Activated CD4-positive, alpha-beta T cell treated with anti-CD3 and anti-CD28 coated beads for 4 hours (primary cell): ENCODE data around the gene RABEPK.
"Not testable (repeated sequence)": the region's sequence is repeated elsewhere in the genome, so short reads cannot be mapped to it uniquely, and the experiment has no call there.

ENCODE experiments used
- DNase-seq, 2 donors: peaks; one replicate each; pipeline ENCODE4 v3.0.0-alpha.2; 2020

The RABEPK gene

DNA sequence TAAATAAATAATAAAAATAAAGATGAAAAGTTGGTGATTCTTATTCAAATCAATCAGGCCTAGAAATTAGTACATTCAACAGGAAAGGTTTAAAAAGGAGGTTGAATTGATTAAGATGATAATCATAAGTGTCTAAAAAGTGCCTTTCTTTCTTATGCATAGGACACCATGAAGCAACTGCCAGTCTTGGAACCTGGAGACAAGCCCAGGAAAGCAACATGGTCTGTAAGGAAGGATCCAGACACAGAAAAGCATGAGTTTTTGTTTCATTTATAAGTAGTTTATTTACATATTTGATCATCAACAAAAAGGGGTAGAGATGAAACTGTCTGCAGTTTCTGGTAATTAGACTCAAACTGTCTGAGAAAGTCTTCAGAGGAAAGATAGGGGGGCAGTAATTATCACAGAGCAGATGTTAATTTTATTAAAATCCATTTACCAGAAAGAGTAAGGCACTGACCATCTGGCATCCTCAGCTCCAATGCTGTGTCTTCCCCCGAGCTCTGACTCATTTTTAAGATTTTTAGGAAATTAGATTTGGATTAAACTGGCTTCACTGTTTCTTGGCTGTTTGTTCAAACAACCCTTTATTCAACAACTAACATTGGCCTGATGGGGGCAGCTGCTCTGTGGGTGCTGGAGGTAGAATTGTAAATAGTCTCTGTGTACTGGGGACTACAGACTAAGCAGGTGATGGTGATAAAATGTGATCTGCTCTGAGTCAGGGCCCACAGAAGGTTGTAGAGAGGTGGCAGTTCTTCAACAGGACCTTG, 2.7 kb downstream of the RABEPK start:
- DNase-seq = no peak

GRCh38 chr9:125204477-125204876, 4.1 kb downstream of the RABEPK start:
- no peak for DNase-seq

DNA sequence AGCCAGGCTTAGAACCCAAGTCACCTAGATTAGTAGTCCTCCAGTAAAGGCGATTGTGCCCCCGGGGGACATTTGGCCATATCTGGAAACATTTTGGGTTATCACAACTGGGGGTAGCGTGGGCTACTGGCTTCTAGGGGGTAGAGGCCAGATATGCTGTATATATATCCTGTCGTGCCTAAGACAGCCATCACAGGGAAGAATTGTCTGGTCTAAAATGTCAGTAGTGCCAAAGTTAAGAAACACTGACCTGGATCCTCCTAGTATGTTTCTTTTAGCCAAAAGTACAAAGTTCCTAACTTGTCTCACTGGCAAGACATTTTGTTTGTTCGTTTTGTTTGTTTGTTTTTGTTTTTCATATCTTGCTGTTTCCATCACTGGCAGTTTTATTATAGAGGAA, 13.8 kb downstream of the RABEPK start:
- DNase-seq = no peak

DNA sequence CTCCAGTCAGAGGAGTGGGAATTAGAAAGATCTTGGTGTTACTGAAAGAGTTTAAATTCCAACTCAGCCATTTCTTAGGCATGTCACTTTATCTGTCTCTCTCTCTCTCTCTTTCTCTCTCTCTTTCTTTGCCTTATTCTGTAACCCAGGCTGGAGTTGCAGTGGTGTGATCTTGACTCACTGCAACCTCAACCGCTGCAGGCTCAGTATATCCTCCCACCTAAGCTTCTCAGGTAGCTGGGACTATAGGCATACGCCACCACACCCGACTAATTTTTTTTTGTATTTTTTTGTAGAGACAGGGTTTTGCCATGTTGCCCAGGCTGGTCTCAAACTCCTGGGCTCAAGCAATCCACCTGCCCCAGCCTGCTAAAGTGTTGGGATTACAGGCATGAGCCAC, 18.3 kb downstream of the RABEPK start:
- no peak for DNase-seq

GRCh38 chr9:125224858-125225257, 24.5 kb downstream of the RABEPK start:
- not testable (repeated sequence) for DNase-seq

GRCh38 chr9:125227761-125228160, 27.4 kb downstream of the RABEPK start:
- DNase-seq = no peak

- DNase-seq = no peak
Observed at GRCh38 chr9:125233678-125234077, 33.3 kb downstream of the RABEPK start.

DNA sequence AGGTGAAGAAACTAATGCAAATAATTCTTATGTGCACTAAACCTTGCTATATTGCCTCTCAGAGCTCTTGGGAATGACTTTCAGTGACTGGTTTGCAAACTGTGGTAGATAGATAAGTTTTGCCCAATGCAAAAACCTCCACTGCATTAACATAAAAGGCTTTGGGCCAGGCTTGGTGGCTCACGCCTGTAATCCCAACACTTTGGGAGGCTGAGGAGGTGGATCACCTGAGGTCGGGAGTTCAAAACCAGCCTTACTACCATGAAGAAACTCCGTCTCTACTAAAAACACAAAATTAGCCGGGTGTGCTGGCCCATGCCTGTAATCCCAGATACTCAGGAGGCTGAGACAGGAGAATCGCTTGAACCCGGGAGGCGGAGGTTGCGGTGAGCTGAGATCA, 33.8 kb downstream of the RABEPK start:
- DNase-seq = not testable (repeated sequence)

DNA sequence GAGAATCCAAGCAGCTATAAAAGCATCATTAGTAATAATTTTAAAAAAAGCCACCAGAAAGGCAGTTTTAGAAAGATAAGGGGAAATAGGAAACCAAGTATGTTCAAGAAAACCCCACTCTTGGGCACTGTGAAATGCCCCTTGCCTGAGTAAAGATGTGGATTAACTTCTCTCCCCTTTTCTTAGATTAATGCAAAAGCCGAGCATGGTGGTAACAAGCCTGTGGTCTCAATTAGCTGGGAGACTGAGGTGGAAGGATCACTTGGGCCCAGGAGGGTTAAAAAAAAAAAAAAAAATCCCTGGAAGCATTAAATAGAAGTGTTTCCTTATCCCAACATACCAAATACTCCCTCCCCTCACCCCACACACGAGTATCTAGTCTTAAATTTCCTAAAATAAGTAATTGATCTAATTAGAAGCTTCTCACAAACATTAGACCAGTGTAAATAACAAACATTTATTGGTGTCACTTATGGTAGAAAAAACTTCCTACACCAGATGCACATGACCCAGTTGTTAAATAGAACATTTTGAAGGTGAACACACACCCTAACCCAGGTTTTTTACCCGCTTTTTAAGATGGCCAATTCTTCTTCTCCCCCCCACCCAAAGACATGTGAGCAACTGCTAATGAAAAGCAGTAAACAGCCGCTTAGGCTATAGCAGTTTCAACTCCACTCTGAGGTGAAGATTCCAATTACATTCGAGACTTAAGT, 35.6 kb downstream of the RABEPK start:
- no peak for DNase-seq

GRCh38 chr9:125236520-125237159, 36.3 kb downstream of the RABEPK start:
- DNase-seq = not testable (repeated sequence)

GRCh38 chr9:125238127-125238914, 38.0 kb downstream of the RABEPK start:
- no peak for DNase-seq

- no peak for DNase-seq
Observed at GRCh38 chr9:125238915-125239446, 38.6 kb downstream of the RABEPK start.

DNA sequence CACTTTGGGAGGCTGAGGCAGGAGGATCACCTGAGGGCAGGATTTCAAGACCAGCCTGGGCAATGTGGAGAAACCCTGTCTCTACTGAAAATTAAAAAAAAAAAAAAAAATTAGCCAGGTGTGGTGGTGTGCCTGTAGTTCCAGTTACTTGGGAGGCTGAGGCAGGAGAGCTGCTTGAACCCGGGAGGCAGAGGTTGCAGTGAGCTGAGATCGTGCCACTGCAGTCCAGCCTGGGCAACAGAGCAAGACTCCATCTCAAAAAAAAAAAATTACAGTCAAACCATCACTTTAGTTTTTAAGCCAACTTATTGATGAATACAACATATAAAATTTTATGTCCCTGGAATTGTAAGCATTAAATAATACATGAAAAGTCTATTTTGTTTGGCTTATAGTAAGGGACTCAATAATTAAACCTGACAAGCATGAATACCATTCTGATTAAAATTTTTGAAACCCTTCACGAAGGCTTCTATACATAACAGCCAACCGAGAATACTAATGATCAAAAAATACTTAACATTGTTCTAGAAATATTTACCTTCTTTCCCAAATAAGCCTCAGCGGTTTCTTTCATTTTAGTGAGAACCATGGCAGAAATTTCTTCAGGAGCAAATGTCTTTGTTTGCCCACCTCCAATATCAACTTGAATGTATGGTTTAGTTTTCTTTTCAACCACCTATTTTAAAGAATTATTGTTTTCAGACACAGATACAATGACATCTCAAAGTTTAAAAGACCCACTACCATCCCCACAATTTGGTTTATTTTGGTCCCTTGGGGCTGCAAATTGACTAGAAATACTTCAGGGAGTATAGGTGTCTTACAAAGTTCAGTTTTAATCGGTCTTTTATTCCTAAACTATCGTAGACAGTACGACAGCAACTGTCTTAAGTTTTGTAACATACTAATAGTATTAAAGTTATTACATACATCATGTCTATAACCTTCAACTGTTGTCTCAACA, 39.6 kb downstream of the RABEPK start:
- no peak for DNase-seq

DNA sequence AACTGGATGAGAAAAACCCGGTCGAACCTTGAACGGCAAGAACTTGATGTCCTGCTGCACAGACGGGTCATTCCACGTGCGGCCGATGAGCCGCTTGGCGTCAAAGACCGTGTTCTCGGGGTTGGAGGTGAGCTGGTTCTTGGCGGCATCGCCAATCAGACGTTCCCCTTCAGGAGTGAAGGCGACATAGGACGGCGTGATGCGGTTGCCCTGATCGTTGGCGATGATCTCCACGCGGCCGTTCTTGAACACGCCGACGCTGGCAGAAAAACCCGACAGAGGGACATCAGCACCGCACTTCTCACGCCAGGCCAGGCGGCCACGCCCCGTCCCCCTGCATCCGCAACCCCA, 40.3 kb downstream of the RABEPK start:
- no peak for DNase-seq

- peak; percentile 98 to 100 for DNase-seq
Observed at GRCh38 chr9:125241000-125241862, 40.9 kb downstream of the RABEPK start, which contains the start of gene HSPA5. Gene HSPA5 (minus strand): TSS chr9:125241343. CDS start chr9:125241126, 217 bp downstream.

GRCh38 chr9:125241863-125242739, 41.8 kb downstream of the RABEPK start:
- DNase-seq = peak in 1 of 2 donors; percentile 6

DNA sequence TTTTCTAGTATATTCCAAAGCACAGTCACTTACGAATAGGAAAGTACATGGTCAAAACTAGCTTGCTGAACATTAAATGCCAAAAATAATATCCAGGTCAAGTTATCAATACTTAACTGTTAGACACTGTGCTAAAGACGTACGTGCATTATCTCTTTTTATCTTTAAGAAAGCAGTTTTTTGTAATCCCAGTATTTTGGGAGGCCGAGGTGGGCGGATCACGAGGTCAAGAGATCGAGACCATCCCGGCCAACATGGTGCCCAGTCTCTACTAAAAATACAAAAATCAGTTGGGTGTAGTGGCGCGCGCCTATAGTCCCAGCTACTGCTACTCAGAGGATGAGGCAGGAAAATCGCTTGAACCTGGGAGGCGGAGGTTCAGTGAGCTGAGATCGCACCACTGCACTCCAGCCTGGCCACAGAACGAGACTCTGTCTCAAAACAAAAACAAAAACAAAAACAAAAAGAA, 43.5 kb downstream of the RABEPK start:
- no peak for DNase-seq

DNA sequence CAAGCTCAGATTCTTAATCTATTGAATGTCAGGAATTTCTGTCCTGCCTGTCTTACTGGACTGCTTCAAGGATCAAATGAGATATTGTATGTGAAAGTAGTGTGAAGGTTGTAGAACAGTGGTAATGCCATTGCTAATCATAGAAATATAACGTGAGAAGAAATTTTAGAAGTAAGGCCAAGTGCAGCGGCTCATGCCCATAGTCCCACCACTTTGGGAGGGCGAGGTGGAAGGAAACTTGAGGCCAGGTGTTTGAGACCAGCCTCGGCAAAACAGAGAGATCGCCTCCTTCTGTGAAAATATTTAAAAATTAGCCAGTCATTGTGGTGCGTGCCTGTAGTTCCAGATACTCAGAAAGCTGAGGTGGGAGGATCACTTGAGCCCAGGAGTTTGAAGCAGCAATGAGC, 45.9 kb downstream of the RABEPK start:
- DNase-seq = no peak

- no peak for DNase-seq
Observed at GRCh38 chr9:125254231-125254630, 53.9 kb downstream of the RABEPK start.
